CD4-positive, alpha-beta memory T cell (primary cell): ENCODE results near the gene PCDH15. TPM values are rescaled to one million over a fixed set of nuclear protein-coding genes. Genes with fewer than 3 reads are reported as not detected.

Experiments
- CTCF ChIA-PET: fragments of 350-600 bp; sonication (Branson Sonifier 250); formaldehyde crosslinking; loops from one replicate; lab custom pipeline; 2021; ENCODE audit warnings: inconsistent platforms; ENCODE audit not compliant: partially characterized antibody; lab: Charles Lee
- POLR2A ChIA-PET: fragments of 350-600 bp; sonication (Branson Sonifier 250); formaldehyde crosslinking; loops from one replicate; lab custom pipeline; 2021; ENCODE audit not compliant: partially characterized antibody; lab: Charles Lee
- DNase-seq, 5 donors: peaks; one replicate each; pipeline versions ENCODE4 v3.0.0 to v3.0.0-alpha.2; 2020 to 2022; ENCODE audit warnings: mixed read lengths in 1 of 5
- H3K27ac ChIP-seq: one replicate; pipeline ENCODE4 v1.7.0; 2013; ENCODE audit warnings: low read depth, low read length
- H3K27me3 ChIP-seq: 2 replicates; pipeline ENCODE4 v1.7.0; 2013; ENCODE audit warnings: mild to moderate bottlenecking, low read length, moderate library complexity; ENCODE audit not compliant: insufficient read depth
- H3K36me3 ChIP-seq: 2 replicates; pipeline ENCODE4 v1.7.0; 2013; ENCODE audit warnings: mild to moderate bottlenecking, low read length, moderate library complexity; ENCODE audit not compliant: insufficient read depth
- H3K4me1 ChIP-seq: 2 replicates; pipeline ENCODE4 v1.7.0; 2013; ENCODE audit warnings: mild to moderate bottlenecking, low read length, moderate library complexity; ENCODE audit not compliant: insufficient read depth
- H3K4me3 ChIP-seq, 2 donors: one replicate each; pipeline ENCODE4 v1.7.0; 2013; ENCODE audit warnings: low read length in 2 of 2, mild to moderate bottlenecking in 1 of 2
- H3K9me3 ChIP-seq, 2 donors: one replicate each; pipeline ENCODE4 v1.7.0; 2013; ENCODE audit warnings: low read length in 2 of 2, control low read depth in 1 of 2; ENCODE audit not compliant: control insufficient read depth in 1 of 2
- H3K27ac Mint-ChIP-seq, 7 donors: one replicate each; pipeline ENCODE4 v1.8.0; 2020 to 2021; ENCODE audit warnings: mixed read lengths in 7 of 7, mild to moderate bottlenecking in 6 of 7, inconsistent platforms in 3 of 7, moderate library complexity in 3 of 7
- H3K27me3 Mint-ChIP-seq, 2 donors: one replicate each; pipeline ENCODE4 v1.8.0; 2020 to 2021; ENCODE audit warnings: mixed read lengths in 2 of 2
- H3K36me3 Mint-ChIP-seq, 2 donors: one replicate each; pipeline ENCODE4 v1.8.0; 2020 to 2021; ENCODE audit warnings: mixed read lengths in 2 of 2, inconsistent platforms in 1 of 2, mild to moderate bottlenecking in 1 of 2
- H3K4me1 Mint-ChIP-seq, 4 donors: one replicate each; pipeline ENCODE4 v1.8.0; 2020 to 2021; ENCODE audit warnings: mixed read lengths in 4 of 4, mild to moderate bottlenecking in 1 of 4
- H3K4me3 Mint-ChIP-seq, 8 donors: one replicate each; pipeline ENCODE4 v1.8.0; 2020 to 2021; ENCODE audit warnings: mixed read lengths in 8 of 8, mild to moderate bottlenecking in 7 of 8, moderate library complexity in 6 of 8, inconsistent platforms in 3 of 8
- H3K9me3 Mint-ChIP-seq, 8 donors: one replicate each; pipeline ENCODE4 v1.8.0; 2020 to 2021; ENCODE audit warnings: mixed read lengths in 8 of 8, mild to moderate bottlenecking in 5 of 8, inconsistent platforms in 3 of 8, moderate library complexity in 1 of 8
- intact Hi-C: fragments of 100-400 bp; cut with micrococcal nuclease; formaldehyde crosslinking; loops from one replicate; pipeline ENCODE4 v1.15.1; 2023
- polyA plus RNA-seq, 2 donors: library from polyadenylated mRNA; unstranded; fragments of 300-500 nt; fragmentation: Illumina TruSeq; gene quantifications; one replicate each; pipeline ENCODE4 v1.2.3, GENCODE V29; 2021
- total RNA-seq, 2 experiments: library from RNA; stranded (reverse); gene quantifications; one replicate each; pipeline ENCODE4 v1.2.3, GENCODE V29; 2021

The PCDH15 gene
- total and polyA plus RNA-seq, 4 experiments from 2014 or later: not detected

DNA sequence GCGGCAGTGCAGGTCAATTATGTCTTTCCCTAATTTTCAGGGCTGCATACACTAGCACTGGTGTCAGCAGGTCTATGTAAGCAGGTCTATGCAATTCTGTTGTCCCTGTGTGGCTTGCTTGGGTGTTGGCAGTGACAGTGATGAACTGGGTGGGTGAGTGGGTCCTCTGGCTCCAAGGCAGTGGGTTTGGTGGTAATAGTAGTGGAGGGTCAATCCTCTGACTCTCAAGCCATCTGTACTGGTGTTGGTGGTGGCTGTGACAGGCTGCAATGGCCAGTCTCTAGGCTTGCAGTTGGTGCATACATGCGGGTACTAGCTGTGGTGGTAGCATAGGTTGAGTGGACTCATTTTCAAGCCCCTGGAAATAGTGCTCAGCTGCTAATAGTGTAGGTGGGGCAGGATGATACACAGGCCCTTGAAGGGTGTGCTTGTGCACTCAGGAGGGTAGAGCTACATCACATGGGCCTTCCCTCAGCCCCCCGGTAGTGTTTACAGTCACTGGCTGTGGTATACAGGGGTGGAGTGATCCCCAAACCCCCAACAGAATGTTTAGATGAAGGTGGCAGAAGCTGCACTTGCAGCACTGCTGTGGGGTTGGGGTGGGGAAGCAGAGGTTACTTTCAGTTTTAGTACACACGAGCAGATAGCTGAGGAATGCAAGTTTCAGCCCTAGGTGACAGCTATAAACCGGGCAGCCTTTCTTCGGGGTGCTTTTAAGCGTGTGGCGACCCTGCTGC, 331.3 kb downstream of the PCDH15 start:
- H3K27ac ChIP-seq: no peak overlapping the region
- no peak overlapping the region for H3K4me3 Mint-ChIP-seq
- H3K36me3 Mint-ChIP-seq: no peaks in the 10 kb centered on the region
- no peak overlapping the region for H3K27ac Mint-ChIP-seq
- H3K27me3 ChIP-seq: no peaks in the 10 kb centered on the region
- no peaks in the 10 kb centered on the region for H3K27me3 Mint-ChIP-seq
- peaks cover 0 to 5% of the 10 kb centered on the region in 2 donors for H3K9me3 ChIP-seq
- intact Hi-C loops: no loop called here
- H3K36me3 ChIP-seq: no peaks in the 10 kb centered on the region
- H3K4me3 ChIP-seq: no peak overlapping the region
- no peaks in the 10 kb centered on the region for H3K4me1 Mint-ChIP-seq
- POLR2A ChIA-PET: no interaction called here
- H3K9me3 Mint-ChIP-seq: peaks cover 2 to 11% (median 7%) of the 10 kb centered on the region in 8 donors
- no peak for DNase-seq
- H3K4me1 ChIP-seq: no peaks in the 10 kb centered on the region
- CTCF ChIA-PET: no interaction called here

DNA sequence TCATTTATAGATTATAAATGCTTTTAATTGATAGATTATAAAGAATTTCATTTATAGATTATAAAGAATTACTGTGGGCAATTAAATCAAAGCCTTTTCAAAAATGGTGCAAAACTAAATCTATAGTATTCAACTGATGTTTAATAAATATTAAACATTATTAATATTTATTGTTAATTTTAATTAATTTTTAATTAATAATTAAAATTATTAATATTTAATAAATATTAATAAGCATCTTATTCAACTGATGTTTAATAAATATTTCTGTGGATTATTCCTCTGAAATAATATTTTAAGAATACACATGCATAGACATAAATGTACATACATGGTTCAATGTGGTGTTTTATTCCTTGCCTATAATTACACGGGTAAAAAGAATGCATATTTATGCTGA, 346.8 kb downstream of the PCDH15 start:
- H3K9me3 Mint-ChIP-seq: peaks cover 0 to 29% (median 9%) of the 10 kb centered on the region in 8 donors
- CTCF ChIA-PET: no interaction called here
- no peaks in the 10 kb centered on the region for H3K4me1 Mint-ChIP-seq
- no peaks in the 10 kb centered on the region for H3K36me3 Mint-ChIP-seq
- intact Hi-C loops: no loop called here
- no peak overlapping the region for H3K4me3 Mint-ChIP-seq
- no peak overlapping the region for H3K27ac Mint-ChIP-seq
- H3K27me3 ChIP-seq: no peaks in the 10 kb centered on the region
- no peak overlapping the region for H3K4me3 ChIP-seq
- H3K9me3 ChIP-seq: peaks cover 0 to 5% of the 10 kb centered on the region in 2 donors
- no peaks in the 10 kb centered on the region for H3K36me3 ChIP-seq
- POLR2A ChIA-PET: no interaction called here
- H3K27me3 Mint-ChIP-seq: no peaks in the 10 kb centered on the region
- no peak for DNase-seq
- no peaks in the 10 kb centered on the region for H3K4me1 ChIP-seq
- H3K27ac ChIP-seq: no peak overlapping the region

DNA sequence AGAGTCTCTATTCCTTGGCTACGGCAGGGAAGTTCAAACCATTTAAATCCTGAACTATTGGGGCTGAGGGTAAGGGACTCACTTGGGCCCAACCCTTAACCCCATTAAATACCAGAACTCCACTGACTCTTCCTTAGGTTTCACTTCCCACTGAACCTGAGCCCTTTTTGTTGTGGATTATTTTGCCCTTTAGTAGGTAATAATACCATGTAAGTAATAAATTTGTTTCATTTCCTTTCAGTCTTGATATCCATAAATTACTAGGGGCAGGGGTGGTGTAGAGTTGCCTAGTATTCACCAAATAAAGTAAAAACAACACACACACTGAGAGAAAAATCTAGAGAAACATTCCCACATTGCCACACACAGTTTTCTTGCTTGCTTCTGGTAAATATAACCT, 352.0 kb downstream of the PCDH15 start:
- Histone ChIP-seq H3K9me3 (no peaks in the 10 kb centered on the region), H3K36me3 (no peaks in the 10 kb centered on the region), H3K27ac (no peak overlapping the region), H3K27me3 (no peaks in the 10 kb centered on the region), H3K4me1 (no peaks in the 10 kb centered on the region), H3K4me3 (no peak overlapping the region)
- no peaks in the 10 kb centered on the region for H3K36me3 Mint-ChIP-seq
- H3K4me1 Mint-ChIP-seq: no peaks in the 10 kb centered on the region
- DNase-seq: no peak
- H3K27me3 Mint-ChIP-seq: no peaks in the 10 kb centered on the region
- POLR2A ChIA-PET: no interaction called here
- H3K4me3 Mint-ChIP-seq: no peak overlapping the region
- H3K9me3 Mint-ChIP-seq: peaks cover 0 to 16% (median 5%) of the 10 kb centered on the region in 8 donors
- H3K27ac Mint-ChIP-seq: no peak overlapping the region
- intact Hi-C loops: no loop called here
- CTCF ChIA-PET: no interaction called here

DNA sequence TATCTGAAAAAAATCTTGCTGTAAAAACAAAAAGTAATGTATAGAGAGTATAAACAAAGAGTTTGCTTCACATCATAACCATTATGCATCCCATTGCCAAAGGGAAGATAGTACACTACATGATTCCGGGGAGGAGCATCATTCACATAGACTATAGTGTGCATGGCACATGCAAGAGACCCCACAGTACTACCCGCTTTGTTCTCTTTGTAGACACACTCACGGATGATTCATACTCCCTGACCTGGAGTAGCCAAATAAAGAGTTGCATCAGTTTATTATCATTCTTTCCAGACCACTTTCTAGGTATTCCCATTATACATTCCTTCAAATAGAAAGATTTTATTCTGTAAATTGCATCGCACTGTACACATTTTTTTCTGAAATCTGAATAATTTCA, 356.9 kb downstream of the PCDH15 start:
- Mint-ChIP-seq H3K27me3 (no peaks in the 10 kb centered on the region), H3K4me1 (no peaks in the 10 kb centered on the region), H3K4me3 (no peak overlapping the region), H3K9me3 (peaks cover 0 to 19% (median 4%) of the 10 kb centered on the region in 8 donors), H3K27ac (no peak overlapping the region), H3K36me3 (no peaks in the 10 kb centered on the region)
- no peaks in the 10 kb centered on the region for H3K36me3 ChIP-seq
- DNase-seq: no peak
- intact Hi-C loops: no loop called here
- POLR2A ChIA-PET: no interaction called here
- no peak overlapping the region for H3K4me3 ChIP-seq
- CTCF ChIA-PET: no interaction called here
- no peaks in the 10 kb centered on the region for H3K9me3 ChIP-seq
- H3K4me1 ChIP-seq: no peaks in the 10 kb centered on the region
- H3K27me3 ChIP-seq: no peaks in the 10 kb centered on the region
- no peak overlapping the region for H3K27ac ChIP-seq

DNA sequence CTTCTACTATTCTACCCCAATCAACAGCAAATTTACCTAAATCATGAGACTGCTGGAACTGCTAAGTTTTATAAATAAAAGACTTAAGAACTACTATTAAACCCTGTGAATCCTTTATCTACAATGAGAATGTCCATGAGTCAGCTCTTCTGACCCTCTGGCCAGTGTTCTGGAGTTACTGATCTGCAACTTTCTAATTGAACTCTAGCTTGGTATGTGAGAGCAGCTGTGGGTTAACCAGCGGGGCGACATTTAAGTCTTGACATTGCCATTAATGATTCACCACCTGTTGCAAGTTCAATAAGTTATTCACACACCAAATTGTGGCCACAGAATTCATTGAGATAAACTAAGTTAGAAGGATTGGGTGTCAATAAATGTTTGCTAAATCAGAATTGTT, 359.8 kb downstream of the PCDH15 start:
- Histone ChIP-seq H3K9me3 (no peaks in the 10 kb centered on the region), H3K4me3 (no peak overlapping the region), H3K36me3 (no peaks in the 10 kb centered on the region), H3K27ac (no peak overlapping the region), H3K4me1 (no peaks in the 10 kb centered on the region), H3K27me3 (no peaks in the 10 kb centered on the region)
- DNase-seq: no peak
- no peak overlapping the region for H3K27ac Mint-ChIP-seq
- no peak overlapping the region for H3K4me3 Mint-ChIP-seq
- intact Hi-C loops: no loop called here
- H3K36me3 Mint-ChIP-seq: no peaks in the 10 kb centered on the region
- CTCF ChIA-PET: no interaction called here
- peaks cover 0 to 21% (median 6%) of the 10 kb centered on the region in 8 donors for H3K9me3 Mint-ChIP-seq
- POLR2A ChIA-PET: no interaction called here
- H3K27me3 Mint-ChIP-seq: no peaks in the 10 kb centered on the region
- H3K4me1 Mint-ChIP-seq: no peaks in the 10 kb centered on the region

DNA sequence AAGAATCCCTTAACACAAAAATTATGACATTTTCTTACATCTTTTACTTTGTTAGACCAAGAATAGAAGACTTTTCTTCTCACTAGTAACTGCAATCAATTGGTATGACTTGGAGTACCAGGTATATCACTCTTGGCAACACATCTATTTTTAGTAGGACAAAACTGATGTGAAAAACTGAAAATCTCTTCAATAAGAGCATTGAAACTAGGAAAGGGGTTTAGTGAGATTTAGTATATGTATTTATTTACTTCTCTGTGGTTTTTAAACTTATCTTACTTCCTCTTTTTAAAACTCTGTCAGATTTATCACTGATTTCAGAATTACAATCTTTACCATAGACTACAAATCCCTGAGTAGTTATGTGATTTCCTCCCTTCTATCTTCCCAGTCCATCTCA, 366.2 kb downstream of the PCDH15 start:
- ChIA-PET CTCF (no interaction called here), POLR2A (no interaction called here)
- H3K27me3 ChIP-seq: no peaks in the 10 kb centered on the region
- intact Hi-C loops: no loop called here
- H3K27me3 Mint-ChIP-seq: no peaks in the 10 kb centered on the region
- H3K4me1 ChIP-seq: no peaks in the 10 kb centered on the region
- H3K9me3 Mint-ChIP-seq: peaks cover 0 to 17% (median 5%) of the 10 kb centered on the region in 8 donors
- H3K9me3 ChIP-seq: no peaks in the 10 kb centered on the region
- H3K36me3 ChIP-seq: no peaks in the 10 kb centered on the region
- H3K27ac Mint-ChIP-seq: no peak overlapping the region
- H3K36me3 Mint-ChIP-seq: no peaks in the 10 kb centered on the region
- no peak overlapping the region for H3K4me3 ChIP-seq
- no peak for DNase-seq
- H3K4me3 Mint-ChIP-seq: no peak overlapping the region
- no peak overlapping the region for H3K27ac ChIP-seq
- H3K4me1 Mint-ChIP-seq: no peaks in the 10 kb centered on the region

DNA sequence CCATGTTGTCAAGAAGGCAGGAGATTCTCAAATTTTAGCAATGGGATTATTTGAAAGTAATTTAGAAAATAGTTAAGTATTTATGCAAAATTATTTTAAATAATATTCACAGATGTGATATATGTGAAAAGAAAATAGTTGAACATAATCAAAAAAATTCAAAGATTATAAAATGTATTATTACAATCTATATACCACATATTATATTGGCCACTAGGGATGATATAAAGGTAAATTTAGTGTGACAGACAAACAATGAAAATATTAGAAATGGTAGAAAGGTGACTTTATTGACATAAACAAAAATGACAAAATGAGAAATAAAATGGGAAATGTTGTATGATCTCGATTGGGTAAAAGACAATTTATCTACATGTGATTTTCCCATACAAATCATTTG, 385.5 kb downstream of the PCDH15 start:
- DNase-seq: no peak
- no peaks in the 10 kb centered on the region for H3K36me3 ChIP-seq
- H3K27ac ChIP-seq: no peak overlapping the region
- H3K27me3 ChIP-seq: no peaks in the 10 kb centered on the region
- ChIA-PET CTCF (no interaction called here), POLR2A (no interaction called here)
- H3K4me3 ChIP-seq: no peak overlapping the region
- peaks cover 0 to 3% of the 10 kb centered on the region in 2 donors for H3K9me3 ChIP-seq
- no peak overlapping the region for H3K27ac Mint-ChIP-seq
- H3K9me3 Mint-ChIP-seq: peaks cover 0 to 12% (median 7%) of the 10 kb centered on the region in 8 donors
- H3K4me3 Mint-ChIP-seq: no peak overlapping the region
- no peaks in the 10 kb centered on the region for H3K4me1 ChIP-seq
- no peaks in the 10 kb centered on the region for H3K4me1 Mint-ChIP-seq
- intact Hi-C loops: no loop called here
- H3K27me3 Mint-ChIP-seq: no peaks in the 10 kb centered on the region
- no peaks in the 10 kb centered on the region for H3K36me3 Mint-ChIP-seq
